GM13977 (cell line): ENCODE data around the gene STAG1.
"Not testable (repeated sequence)": the region's sequence is repeated elsewhere in the genome, so short reads cannot be mapped to it uniquely, and the experiment has no call there.

Experiments
- DNase-seq: peaks from one replicate; pipeline ENCODE4 v3.0.0; 2012; ENCODE audit warnings: low spot score
- CTCF ChIP-seq: IDR thresholded peaks from 2 replicates; pipeline ENCODE4 v1.5.1; 2012; ENCODE audit warnings: mild to moderate bottlenecking, control low read depth; ENCODE audit not compliant: insufficient read depth; ENCODE audit errors: extremely low read depth, missing control alignments
- in situ Hi-C: fragments of 300-500 bp; cut with MboI; formaldehyde crosslinking; loops from one replicate; pipeline ENCODE4 v1.12.0; 2022; ENCODE audit warnings: low sequenced_read_pairs, low pct_unique_long_range_greater_than_20kb, mixed read lengths, inconsistent platforms; ENCODE audit not compliant: unreplicated experiment

Gene STAG1

GRCh38 chr3:136671921-136672320 lies 80.3 kb downstream of the STAG1 start:
- in situ Hi-C loops = no loop called here
- no peak for TF ChIP-seq CTCF

GRCh38 chr3:136670166-136670565 lies 82.0 kb downstream of the STAG1 start:
- in situ Hi-C loops = no loop called here

More at GRCh38 chr3:136671921-136672320, 80.3 kb downstream of the STAG1 start:
- DNase-seq = no peak

GRCh38 chr3:136667081-136667480 lies 85.1 kb downstream of the STAG1 start:
- in situ Hi-C loops = no loop called here
- DNase-seq = no peak
- no peak for TF ChIP-seq CTCF

More at GRCh38 chr3:136670166-136670565, 82.0 kb downstream of the STAG1 start:
- TF ChIP-seq CTCF = no peak
- no peak for DNase-seq

GRCh38 chr3:136666301-136666700 lies 85.9 kb downstream of the STAG1 start:
- in situ Hi-C loops, DNase-seq: not testable (repeated sequence)

GRCh38 chr3:136664771-136665170 lies 87.4 kb downstream of the STAG1 start:
- TF ChIP-seq CTCF = no peak
- in situ Hi-C loops = no loop called here
- DNase-seq = no peak

- in situ Hi-C loops = no loop called here
- TF ChIP-seq CTCF = no peak
- no peak for DNase-seq
These were observed 90.9 kb downstream of the STAG1 start for GRCh38 chr3:136661282-136661681.

GRCh38 chr3:136658946-136659682 lies 93.1 kb downstream of the STAG1 start:
- in situ Hi-C loops = no loop called here
- no peak for DNase-seq
- no peak for TF ChIP-seq CTCF
